Right ventricle myocardium inferior (tissue), 1 donor: ENCODE measurements around the gene FAM120B. TPM values are rescaled to one million over a fixed set of nuclear protein-coding genes. Genes with fewer than 3 reads are reported as not detected.
A peak's percentile ranks its signal among the peaks of the same experiment; 100 is the strongest.

Experiments
- ATAC-seq: fragments of 200-7000 bp; cut with Tn5 transposase; one replicate; pipeline ENCODE4 v1.9.1; 2020; ENCODE audit warnings: mild to moderate bottlenecking, moderate library complexity
- DNase-seq: peaks from one replicate; pipeline ENCODE4 v3.0.0; 2021; ENCODE audit errors: missing footprints
- intact Hi-C: fragments of 100-400 bp; cut with DNase I; formaldehyde crosslinking; loops from one replicate; pipeline ENCODE4 v1.11.0; 2022
- total RNA-seq: library from RNA; stranded (reverse); fragmentation: NEBNext Ultra II Directional; extraction: Animal tissue kit (Norgen Biotek cat#: 25700); gene quantifications from one replicate; pipeline ENCODE4 v1.2.1, GENCODE V29; 2021
- donor health status: DM: no; HTN: yes; CAD: no; lungs with severe emphysema.

FAM120B gene
- total RNA-seq, 1 donor from 2014 or later: 16.3 TPM

GRCh38 chr6:170270984-170271593 lies 35.5 kb upstream of the FAM120B start:
- ATAC-seq (no peak), DNase-seq (no peak)
- intact Hi-C loops: no loop called here

DNA sequence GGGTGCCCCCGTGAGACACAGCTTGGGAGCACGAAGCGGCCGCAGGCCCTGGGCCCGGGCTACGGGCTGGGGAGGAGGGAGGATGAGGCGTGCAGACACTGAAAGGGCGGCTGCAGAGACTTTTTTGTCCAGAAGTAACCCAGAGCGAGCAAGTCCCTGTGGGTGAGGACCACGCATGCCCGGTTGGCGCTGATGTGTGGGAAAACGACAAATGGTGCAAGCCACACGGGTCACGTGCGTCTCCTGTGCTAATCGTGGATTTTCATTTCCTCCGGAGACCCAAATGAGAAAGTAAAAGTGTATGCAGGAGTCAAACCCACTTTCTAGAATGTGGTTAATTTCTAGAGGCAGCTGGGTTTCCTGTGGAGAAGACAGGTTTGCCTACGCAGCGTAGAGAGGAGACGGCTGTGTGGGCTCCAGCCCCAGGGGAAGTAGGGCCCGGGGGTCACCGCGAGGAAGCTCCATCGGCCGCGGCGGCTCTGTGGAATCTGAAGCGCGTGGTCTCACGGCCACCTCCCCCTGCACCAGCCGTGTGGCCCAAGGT lies 34.7 kb upstream of the FAM120B start:
- DNase-seq (no peak), ATAC-seq (no peak)
- intact Hi-C loops: no loop called here

DNA sequence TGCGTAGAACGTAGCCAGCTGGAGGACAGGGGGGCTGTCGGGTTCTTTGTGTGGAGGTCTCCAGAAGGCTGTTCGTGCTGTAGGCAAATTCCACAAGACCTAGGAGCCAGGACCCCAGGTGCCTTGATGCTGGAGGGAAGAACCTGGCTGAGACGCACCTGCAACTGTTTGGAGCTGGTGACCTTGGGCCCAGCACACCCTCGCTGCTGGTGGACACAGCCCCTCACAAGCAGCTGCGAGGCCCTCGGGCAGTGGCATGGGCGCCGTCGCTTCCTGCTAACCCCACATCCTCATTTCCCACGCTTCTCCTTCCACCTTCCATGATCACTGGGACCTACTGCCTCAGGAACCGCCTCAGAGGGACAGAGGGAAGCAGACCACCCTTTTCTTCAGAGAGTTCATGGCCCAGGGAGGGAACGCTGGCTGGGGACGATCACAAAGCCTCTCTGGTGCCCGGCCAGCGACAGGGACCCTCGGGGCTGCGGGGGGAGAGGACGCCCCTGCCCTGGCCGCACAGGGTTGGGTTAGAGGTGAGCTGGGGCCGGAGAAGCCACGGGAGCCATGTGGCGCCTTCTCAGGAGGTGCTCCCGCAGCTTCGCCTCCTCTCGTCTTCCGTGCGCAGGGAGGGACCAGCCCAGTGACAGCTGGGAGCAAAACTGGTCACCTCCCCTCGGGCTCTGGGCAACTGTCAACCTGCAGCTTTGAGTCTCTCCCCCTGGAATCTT lies 34.1 kb upstream of the FAM120B start:
- ATAC-seq: no peak
- intact Hi-C loops: no loop called here
- DNase-seq: no peak

- intact Hi-C loops: no loop called here
- DNase-seq: no peak
- no peak for ATAC-seq
These were observed 33.4 kb upstream of the FAM120B start for GRCh38 chr6:170273191-170273590.

DNA sequence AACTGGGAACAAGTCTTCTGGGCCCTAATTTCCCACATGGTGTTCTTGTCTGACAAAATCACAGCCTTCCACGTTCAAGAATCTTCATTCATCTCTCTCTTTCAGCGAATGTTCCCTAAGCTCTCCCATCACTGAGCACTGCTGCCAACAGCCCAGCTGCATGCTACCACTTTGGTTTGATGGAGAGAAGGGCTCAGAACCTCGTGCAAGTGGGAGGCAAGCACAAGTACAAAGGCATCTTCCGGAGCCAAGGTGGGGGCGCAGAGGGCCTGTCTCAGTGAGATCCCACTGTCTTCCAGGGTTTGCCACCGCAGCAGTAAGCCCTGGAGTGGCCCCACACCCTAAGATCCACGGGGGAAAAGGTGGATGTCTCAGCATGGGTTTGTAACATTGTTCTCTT lies 32.9 kb upstream of the FAM120B start:
- ATAC-seq (no peak), DNase-seq (no peak)
- intact Hi-C loops: no loop called here

DNA sequence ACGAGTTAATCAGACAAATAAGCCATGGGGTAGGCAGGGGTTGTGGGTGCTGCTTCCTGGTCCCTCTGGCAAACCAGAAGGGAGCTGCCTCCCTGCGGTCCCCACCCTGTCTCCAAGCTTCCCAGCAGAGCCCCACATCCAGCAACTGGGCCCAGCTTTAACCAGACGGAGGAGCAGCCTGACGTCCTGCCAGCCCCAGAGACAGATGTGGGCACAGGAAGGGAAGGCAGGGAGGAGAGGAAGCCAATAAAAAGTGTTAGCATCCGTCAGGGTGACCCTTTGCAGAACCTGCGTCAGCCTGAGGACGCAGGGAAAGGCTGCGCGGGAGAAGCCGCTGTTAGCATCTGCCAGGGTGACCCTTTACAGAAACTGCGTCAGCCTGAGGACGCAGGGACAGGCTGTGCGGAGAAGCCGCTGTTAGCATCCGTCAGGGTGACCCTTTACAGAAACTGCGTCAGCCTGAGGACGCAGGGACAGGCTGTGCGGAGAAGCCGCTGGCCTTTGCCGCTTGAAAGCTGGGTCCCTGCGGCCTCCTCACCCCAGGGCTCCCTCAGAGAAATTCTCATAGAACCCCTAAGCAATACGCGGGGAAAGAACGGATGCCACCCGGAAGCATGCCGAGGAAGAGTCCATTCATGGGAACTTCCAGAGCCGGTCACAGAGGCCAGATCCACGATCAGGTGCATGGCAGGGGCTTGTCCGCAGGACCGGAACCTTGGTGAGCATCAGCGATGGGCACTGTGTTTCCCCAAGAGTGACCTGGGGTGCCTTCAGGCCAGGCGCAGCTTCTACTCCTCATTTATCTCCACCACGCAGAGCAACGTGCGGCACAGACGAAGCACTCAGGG lies 31.6 kb upstream of the FAM120B start:
- no peak for ATAC-seq
- intact Hi-C loops: no loop called here

GRCh38 chr6:170276369-170277057 lies 30.0 kb upstream of the FAM120B start:
- intact Hi-C loops: no loop called here
- no peak for DNase-seq

More for the DNA sequence above, 31.6 kb upstream of the FAM120B start:
- no peak for DNase-seq

GRCh38 chr6:170277893-170278742 lies 28.4 kb upstream of the FAM120B start:
- ATAC-seq (no peak), DNase-seq (no peak)
- intact Hi-C loops: no loop called here

More at GRCh38 chr6:170276369-170277057, 30.0 kb upstream of the FAM120B start:
- peak; percentile 79 for ATAC-seq

- ATAC-seq: no peak
- no peak for DNase-seq
- intact Hi-C loops: no loop called here
These were observed 27.8 kb upstream of the FAM120B start for GRCh38 chr6:170278743-170279094.

- ATAC-seq: no peak
- no peak for DNase-seq
- intact Hi-C loops: no loop called here
These were observed 27.1 kb upstream of the FAM120B start for GRCh38 chr6:170279426-170279825.

GRCh38 chr6:170279977-170280688 lies 26.4 kb upstream of the FAM120B start:
- ATAC-seq (peak; percentile 76), DNase-seq (peak; percentile 86)
- intact Hi-C loops: no loop called here

GRCh38 chr6:170280689-170281045 lies 25.9 kb upstream of the FAM120B start:
- intact Hi-C loops: no loop called here
- ATAC-seq (no peak), DNase-seq (no peak)

- ATAC-seq: no peak
- no peak for DNase-seq
- intact Hi-C loops: no loop called here
These were observed 24.9 kb upstream of the FAM120B start for GRCh38 chr6:170281331-170282292.

DNA sequence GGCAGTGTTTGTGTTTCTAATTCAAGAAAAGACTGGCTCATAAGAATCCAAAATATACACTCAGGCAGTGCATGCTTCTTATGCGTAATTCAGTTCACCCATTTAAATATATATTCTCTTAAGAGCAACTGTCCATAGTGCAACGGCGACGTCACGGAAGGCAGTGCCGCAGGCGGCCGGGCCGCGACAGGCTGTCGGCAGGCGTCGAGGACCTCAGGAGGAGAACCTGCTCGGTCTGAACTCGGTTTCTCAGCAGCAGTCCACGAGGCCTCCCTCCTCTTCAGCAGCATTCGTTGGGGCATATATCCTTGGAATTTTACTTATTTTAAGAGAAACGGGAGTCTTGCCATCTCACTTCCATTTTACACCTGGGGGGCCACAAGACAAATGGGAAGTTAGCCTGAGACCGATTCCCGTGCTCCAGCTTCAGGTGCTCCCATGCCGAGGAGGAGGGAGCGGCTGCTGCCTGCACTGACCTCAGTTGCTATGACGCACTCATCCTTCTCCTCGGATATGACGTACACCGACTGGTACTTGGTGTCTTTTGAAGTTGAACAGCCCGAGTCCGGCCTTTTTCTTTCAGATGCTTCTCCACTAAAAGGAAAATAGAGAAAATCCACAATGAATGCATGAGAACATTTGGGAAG lies 23.9 kb upstream of the FAM120B start:
- DNase-seq: no peak
- ATAC-seq: no peak
- intact Hi-C loops: no loop called here

DNA sequence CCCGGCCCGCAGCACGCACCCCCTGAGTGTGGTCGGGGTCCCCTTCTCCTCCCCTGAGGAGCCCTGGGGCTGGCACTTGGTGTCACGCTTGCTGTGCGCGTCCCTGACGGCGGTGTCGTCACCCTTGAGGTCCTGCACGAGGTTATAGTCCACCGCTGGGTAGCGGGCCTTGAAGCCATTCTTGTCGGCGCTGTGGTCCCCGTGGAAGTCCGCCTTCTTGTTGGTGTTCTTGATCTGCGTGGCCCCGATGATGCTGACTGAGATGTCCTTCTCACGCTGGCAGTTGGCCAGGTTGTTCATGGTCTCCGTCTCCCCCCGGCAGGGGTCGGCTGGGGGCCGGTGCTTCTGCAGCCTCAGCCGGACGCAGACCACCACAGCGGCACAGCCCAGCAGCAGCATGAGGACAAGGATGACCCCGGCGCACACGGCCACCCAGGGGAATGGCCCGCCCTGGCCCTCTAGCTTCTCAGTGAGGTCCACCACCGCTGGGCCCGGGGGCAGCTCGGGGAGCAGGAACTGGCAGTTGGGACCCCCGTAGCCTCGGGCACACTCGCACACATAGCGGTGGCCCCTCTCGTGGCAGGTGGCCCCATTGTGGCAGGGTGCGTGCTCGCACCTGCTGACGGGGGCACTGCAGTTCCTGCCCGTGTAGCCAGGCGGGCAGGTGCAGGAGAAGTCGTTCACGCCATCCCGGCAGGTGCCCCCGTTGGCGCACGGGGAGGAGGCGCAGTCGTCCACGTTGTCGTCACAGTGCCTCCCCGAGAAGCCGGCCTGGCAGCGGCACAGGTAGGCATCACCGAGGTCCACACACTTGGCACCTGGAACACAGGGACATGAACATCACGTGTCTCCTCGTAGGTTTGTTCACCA lies 23.1 kb upstream of the FAM120B start:
- no peak for DNase-seq
- intact Hi-C loops: no loop called here
- no peak for ATAC-seq
